SK-N-MC (cell line): ENCODE results near the gene COX4I2.

ENCODE experiments used
- EZH2 ChIP-seq: fragments of 200-600 bp; sonication (generic); IDR thresholded peaks from one replicate; pipeline ENCODE4 v1.6.1; 2017; ENCODE audit warnings: antibody characterized with exemption
- POLR2AphosphoS5 ChIP-seq: IDR thresholded peaks from 2 replicates; pipeline ENCODE4 v1.6.1; 2012; ENCODE audit warnings: mild to moderate bottlenecking, low read depth, low read length, borderline replicate concordance

GRCh38 chr20:31602431-31602778, 35.3 kb upstream of the COX4I2 start:
- TF ChIP-seq EZH2 (no peak), POLR2AphosphoS5 (no peak)
